Right lobe of liver (tissue), 4 donors: Measurements from ENCODE around the gene BAX.

Experiments
- POLR2A ChIP-seq: fragments of 450-650 bp; IDR thresholded peaks from one replicate; pipeline ENCODE4 v1.6.1; 2017; ENCODE audit warnings: antibody characterized with exemption, mild to moderate bottlenecking
- TF ChIP-seq, protein P1 (sequence below), 4 donors: fragments of 200-600 bp in 3 of 4; fragments of 450-650 bp in 1 of 4; IDR thresholded peaks; one replicate each; pipeline versions ENCODE4 v1.5.1 to v1.8.0; 2016 to 2022; ENCODE audit warnings: antibody characterized with exemption in 4 of 4, mild to moderate bottlenecking in 2 of 4
- donor health status: DM: no; HTN: no; CAD: no.
- donor health status: DM: no; HTN: no; CAD: no.
- donor health status: DM: no; HTN: yes; CAD: no.

DNA sequence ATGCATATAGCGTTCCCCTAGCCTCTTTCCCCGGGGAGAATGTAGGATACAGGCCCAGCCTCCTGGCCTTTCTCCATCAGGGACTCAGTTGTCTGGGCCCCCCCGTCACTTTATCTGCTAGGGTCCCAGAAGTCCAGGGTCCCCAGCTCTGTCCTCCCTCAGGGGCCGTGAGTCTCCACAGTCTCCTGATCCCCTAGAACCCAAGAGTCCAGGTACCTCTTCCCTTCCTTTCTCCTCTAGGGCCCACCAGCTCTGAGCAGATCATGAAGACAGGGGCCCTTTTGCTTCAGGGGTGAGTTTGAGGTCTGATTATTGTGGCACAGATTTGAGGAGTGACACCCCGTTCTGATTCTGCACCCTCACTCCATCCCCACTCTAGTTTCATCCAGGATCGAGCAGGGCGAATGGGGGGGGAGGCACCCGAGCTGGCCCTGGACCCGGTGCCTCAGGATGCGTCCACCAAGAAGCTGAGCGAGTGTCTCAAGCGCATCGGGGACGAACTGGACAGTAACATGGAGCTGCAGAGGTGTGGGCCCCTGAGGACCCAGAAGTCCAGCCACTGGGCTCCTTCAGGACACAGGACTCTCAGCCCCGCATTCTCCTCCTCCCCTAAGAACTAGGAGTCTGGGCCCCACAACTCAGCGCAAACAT lies 758 bp downstream of the BAX start:
- TF ChIP-seq, protein P1, sequence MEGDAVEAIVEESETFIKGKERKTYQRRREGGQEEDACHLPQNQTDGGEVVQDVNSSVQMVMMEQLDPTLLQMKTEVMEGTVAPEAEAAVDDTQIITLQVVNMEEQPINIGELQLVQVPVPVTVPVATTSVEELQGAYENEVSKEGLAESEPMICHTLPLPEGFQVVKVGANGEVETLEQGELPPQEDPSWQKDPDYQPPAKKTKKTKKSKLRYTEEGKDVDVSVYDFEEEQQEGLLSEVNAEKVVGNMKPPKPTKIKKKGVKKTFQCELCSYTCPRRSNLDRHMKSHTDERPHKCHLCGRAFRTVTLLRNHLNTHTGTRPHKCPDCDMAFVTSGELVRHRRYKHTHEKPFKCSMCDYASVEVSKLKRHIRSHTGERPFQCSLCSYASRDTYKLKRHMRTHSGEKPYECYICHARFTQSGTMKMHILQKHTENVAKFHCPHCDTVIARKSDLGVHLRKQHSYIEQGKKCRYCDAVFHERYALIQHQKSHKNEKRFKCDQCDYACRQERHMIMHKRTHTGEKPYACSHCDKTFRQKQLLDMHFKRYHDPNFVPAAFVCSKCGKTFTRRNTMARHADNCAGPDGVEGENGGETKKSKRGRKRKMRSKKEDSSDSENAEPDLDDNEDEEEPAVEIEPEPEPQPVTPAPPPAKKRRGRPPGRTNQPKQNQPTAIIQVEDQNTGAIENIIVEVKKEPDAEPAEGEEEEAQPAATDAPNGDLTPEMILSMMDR (IDR thresholded peaks at IDR 0.05), result no peak
- TF ChIP-seq POLR2A, result no peak
